Measurements from ENCODE around the gene CASP8AP2. TPM values are rescaled to one million over a fixed set of nuclear protein-coding genes. Genes with fewer than 3 reads are reported as not detected.

CASP8AP2 gene
- total RNA-seq, 1 experiment from 2014 or later: 27.9 TPM

DNA sequence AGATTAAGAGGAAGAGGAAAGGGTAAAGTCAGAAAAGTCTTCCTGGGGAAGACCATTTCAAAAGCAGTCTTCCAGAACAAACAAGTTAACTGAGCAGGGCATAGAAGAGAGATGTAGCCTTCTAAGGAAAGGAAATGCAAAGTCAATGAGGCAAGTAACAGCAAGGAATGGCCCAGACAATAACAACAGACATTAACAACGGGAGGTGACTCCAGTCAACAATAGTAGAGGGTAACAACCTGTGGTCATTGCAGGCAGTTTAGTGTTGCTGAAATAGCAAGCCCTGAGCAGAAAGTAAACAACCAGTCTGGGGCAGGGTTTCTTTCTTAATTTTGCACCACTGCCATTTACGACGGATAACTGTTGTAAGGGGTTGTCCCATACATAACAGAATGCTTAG, 12.2 kb upstream of the CASP8AP2 start (continued):
- TF ChIP-seq ZBTB21 (CRISPR knock-in tag; IDR thresholded peaks at IDR 0.05; ENCODE audit: borderline replicate concordance) (no peak), MYBL2 (CRISPR knock-in tag; IDR thresholded peaks at IDR 0.05) (no peak), SMAD4 (CRISPR knock-in tag; IDR thresholded peaks at IDR 0.05) (0 out of 2 replicates have a peak, but pooled peaks have one; percentile 19), FOXP4 (CRISPR knock-in tag; IDR thresholded peaks at IDR 0.05) (peak; percentile 97), CREB1 (CRISPR knock-in tag; IDR thresholded peaks at IDR 0.05) (no peak), ZNF423 (CRISPR knock-in tag; IDR thresholded peaks at IDR 0.05) (no peak)

DNA sequence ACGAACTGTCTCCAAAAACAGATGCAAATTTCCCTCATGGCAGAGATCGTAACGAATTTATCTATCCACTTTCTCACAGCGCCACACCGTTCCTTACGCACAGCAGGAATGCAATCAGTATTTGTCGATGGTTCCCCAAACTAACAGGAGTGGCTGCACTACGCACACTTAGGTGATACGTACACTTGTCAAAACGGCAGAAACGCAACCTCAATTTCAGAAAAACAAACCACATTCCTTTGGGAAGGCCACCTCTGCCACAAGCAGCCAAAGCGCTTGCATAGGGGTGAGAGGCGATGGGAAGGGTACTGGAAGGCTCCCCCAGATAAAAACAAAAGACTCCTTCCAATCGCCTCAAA, 10.7 kb upstream of the CASP8AP2 start:
- peak overlapping the region; percentile 98 for H3K27ac Mint-ChIP-seq
- DNase-seq (ENCODE audit: low spot score) (no peak), ATAC-seq (no peak)
- no peaks in the 10 kb centered on the region for H3K27me3 Mint-ChIP-seq (ENCODE audit: low read depth)
- peaks cover 49% of the 10 kb centered on the region for H3K4me1 Mint-ChIP-seq
- ChIA-PET POLR2A (interaction anchor here (1.0 to 3.0 kb wide), 6 partner anchors 9 to 76 kb away, joined by 3 to 33 read pairs (median 6); partner anchors contain the start of gene CASP8AP2), CTCF (interaction anchor here (1.0 to 2.4 kb wide), 5 partner anchors 10 to 26 kb away, joined by 3 to 19 read pairs (median 5); partner anchors contain the start of gene CASP8AP2)
- no peak for TF ChIP-seq ZNF138 (CRISPR knock-in tag; conservative IDR thresholded peaks at IDR 0.05)
- TF ChIP-seq, protein P1, sequence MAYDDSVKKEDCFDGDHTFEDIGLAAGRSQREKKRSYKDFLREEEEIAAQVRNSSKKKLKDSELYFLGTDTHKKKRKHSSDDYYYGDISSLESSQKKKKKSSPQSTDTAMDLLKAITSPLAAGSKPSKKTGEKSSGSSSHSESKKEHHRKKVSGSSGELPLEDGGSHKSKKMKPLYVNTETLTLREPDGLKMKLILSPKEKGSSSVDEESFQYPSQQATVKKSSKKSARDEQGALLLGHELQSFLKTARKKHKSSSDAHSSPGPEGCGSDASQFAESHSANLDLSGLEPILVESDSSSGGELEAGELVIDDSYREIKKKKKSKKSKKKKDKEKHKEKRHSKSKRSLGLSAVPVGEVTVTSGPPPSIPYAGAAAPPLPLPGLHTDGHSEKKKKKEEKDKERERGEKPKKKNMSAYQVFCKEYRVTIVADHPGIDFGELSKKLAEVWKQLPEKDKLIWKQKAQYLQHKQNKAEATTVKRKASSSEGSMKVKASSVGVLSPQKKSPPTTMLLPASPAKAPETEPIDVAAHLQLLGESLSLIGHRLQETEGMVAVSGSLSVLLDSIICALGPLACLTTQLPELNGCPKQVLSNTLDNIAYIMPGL (CRISPR knock-in tag; IDR thresholded peaks at IDR 0.05): no peak
- TF ChIP-seq, protein P2, sequence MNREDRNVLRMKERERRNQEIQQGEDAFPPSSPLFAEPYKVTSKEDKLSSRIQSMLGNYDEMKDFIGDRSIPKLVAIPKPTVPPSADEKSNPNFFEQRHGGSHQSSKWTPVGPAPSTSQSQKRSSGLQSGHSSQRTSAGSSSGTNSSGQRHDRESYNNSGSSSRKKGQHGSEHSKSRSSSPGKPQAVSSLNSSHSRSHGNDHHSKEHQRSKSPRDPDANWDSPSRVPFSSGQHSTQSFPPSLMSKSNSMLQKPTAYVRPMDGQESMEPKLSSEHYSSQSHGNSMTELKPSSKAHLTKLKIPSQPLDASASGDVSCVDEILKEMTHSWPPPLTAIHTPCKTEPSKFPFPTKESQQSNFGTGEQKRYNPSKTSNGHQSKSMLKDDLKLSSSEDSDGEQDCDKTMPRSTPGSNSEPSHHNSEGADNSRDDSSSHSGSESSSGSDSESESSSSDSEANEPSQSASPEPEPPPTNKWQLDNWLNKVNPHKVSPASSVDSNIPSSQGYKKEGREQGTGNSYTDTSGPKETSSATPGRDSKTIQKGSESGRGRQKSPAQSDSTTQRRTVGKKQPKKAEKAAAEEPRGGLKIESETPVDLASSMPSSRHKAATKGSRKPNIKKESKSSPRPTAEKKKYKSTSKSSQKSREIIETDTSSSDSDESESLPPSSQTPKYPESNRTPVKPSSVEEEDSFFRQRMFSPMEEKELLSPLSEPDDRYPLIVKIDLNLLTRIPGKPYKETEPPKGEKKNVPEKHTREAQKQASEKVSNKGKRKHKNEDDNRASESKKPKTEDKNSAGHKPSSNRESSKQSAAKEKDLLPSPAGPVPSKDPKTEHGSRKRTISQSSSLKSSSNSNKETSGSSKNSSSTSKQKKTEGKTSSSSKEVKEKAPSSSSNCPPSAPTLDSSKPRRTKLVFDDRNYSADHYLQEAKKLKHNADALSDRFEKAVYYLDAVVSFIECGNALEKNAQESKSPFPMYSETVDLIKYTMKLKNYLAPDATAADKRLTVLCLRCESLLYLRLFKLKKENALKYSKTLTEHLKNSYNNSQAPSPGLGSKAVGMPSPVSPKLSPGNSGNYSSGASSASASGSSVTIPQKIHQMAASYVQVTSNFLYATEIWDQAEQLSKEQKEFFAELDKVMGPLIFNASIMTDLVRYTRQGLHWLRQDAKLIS (CRISPR knock-in tag; IDR thresholded peaks at IDR 0.05; ENCODE audit: borderline replicate concordance): no peak
- peak overlapping the region; percentile 92 for H3K4me3 Mint-ChIP-seq
- H3K36me3 Mint-ChIP-seq: no peaks in the 10 kb centered on the region
- H3K9me3 Mint-ChIP-seq: no peaks in the 10 kb centered on the region

DNA sequence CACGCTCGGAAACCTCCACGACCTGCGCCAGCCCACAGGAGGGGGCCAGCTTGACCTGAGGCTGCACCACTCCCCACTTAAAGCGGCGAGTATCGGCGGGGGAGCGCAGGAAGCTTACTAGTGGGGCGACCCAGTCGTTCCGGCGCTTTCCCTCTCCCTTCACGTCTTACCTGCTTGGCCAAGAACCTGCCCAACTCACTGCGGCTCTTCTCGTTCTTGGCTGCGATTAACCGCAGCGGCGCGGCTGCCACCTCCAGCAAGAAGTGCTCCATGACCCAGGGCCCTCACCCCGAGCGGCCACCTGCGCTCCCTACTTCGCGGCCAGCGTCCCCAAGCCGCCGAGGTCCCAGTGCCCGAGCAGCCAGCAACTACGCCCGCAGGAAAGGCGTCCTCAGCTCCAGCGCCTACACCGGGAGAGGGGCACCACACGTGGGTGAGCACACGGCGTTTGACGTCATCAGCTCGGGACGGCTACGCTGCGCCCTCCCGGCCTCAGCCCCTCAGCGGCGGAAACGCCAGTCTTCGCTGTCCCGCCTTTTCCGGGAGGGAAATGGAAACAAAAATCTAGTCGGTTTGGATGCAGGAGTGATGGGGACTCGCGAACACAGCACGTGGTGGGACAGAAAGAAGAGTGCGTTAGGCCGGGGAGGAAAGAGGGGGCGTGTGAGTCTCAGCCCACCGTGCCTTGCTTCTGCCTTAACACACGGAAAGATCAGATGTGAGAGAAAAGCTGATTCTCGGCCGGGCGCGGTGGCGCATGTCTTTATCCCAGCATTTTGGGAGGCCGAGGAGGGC, 10.1 kb upstream of the CASP8AP2 start, which contains the start of gene MDN1:
TSS of gene MDN1 (minus strand) at position 459 of the 795 bp plus-strand sequence. CDS start at position 272, 187 bp downstream.
- Mint-ChIP-seq H3K4me1 (peaks cover 43% of the 10 kb centered on the region), H3K27me3 (ENCODE audit: low read depth) (no peaks in the 10 kb centered on the region), H3K4me3 (peak within 1 kb of the TSS; percentile 92), H3K9me3 (no peaks in the 10 kb centered on the region), H3K36me3 (no peaks in the 10 kb centered on the region), H3K27ac (peak within 1 kb of the TSS; percentile 98)
- ATAC-seq (peak; percentile 78), DNase-seq (ENCODE audit: low spot score) (peak; percentile 91)
- POLR2A ChIA-PET: interaction anchor here (1.0 to 3.0 kb wide), 6 partner anchors 10 to 76 kb away, joined by 3 to 33 read pairs (median 6); partner anchors contain the start of gene CASP8AP2
- CTCF ChIA-PET: interaction anchor here (0.8 to 2.4 kb wide), 6 partner anchors 10 to 26 kb away, joined by 3 to 19 read pairs (median 5); partner anchors contain the start of gene CASP8AP2
- TF ChIP-seq USF2 (CRISPR knock-in tag; IDR thresholded peaks at IDR 0.05) (peak; percentile 91), NR2C2 (CRISPR knock-in tag; IDR thresholded peaks at IDR 0.05) (no peak), ELF4 (CRISPR knock-in tag; IDR thresholded peaks at IDR 0.05; ENCODE audit: low read depth) (no peak), GTF2I (CRISPR knock-in tag; conservative IDR thresholded peaks at IDR 0.05) (no peak), CREB1 (CRISPR knock-in tag; IDR thresholded peaks at IDR 0.05) (peak; percentile 88), CTCF (IDR thresholded peaks at IDR 0.05) (no peak)
- TF ChIP-seq, protein P3, sequence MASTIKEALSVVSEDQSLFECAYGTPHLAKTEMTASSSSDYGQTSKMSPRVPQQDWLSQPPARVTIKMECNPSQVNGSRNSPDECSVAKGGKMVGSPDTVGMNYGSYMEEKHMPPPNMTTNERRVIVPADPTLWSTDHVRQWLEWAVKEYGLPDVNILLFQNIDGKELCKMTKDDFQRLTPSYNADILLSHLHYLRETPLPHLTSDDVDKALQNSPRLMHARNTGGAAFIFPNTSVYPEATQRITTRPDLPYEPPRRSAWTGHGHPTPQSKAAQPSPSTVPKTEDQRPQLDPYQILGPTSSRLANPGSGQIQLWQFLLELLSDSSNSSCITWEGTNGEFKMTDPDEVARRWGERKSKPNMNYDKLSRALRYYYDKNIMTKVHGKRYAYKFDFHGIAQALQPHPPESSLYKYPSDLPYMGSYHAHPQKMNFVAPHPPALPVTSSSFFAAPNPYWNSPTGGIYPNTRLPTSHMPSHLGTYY (CRISPR knock-in tag; IDR thresholded peaks at IDR 0.05): no peak
- TF ChIP-seq, protein P4, sequence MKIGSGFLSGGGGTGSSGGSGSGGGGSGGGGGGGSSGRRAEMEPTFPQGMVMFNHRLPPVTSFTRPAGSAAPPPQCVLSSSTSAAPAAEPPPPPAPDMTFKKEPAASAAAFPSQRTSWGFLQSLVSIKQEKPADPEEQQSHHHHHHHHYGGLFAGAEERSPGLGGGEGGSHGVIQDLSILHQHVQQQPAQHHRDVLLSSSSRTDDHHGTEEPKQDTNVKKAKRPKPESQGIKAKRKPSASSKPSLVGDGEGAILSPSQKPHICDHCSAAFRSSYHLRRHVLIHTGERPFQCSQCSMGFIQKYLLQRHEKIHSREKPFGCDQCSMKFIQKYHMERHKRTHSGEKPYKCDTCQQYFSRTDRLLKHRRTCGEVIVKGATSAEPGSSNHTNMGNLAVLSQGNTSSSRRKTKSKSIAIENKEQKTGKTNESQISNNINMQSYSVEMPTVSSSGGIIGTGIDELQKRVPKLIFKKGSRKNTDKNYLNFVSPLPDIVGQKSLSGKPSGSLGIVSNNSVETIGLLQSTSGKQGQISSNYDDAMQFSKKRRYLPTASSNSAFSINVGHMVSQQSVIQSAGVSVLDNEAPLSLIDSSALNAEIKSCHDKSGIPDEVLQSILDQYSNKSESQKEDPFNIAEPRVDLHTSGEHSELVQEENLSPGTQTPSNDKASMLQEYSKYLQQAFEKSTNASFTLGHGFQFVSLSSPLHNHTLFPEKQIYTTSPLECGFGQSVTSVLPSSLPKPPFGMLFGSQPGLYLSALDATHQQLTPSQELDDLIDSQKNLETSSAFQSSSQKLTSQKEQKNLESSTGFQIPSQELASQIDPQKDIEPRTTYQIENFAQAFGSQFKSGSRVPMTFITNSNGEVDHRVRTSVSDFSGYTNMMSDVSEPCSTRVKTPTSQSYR (CRISPR knock-in tag; IDR thresholded peaks at IDR 0.05): 0 out of 2 replicates have a peak, but pooled peaks have one; percentile 45

All from WTC11 (cell line).